ENCODE results near the gene XDH.

- TF ChIP-seq POLR2A (IDR thresholded peaks at IDR 0.05) (no peak), POLR2AphosphoS5 (IDR thresholded peaks at IDR 0.05) (no peak), CTCF (IDR thresholded peaks at IDR 0.05) (no peak)
Observed at GRCh38 chr2:31341351-31341750, 73.2 kb downstream of the XDH start.
